T-helper 2 cell (primary cell): ENCODE measurements around the gene THBS1.

Experiments
- DNase-seq, 5 experiments: peaks; one replicate each; pipeline versions ENCODE4 v3.0.0 to v3.0.0-alpha.2; 2012 to 2022

Gene THBS1

DNA sequence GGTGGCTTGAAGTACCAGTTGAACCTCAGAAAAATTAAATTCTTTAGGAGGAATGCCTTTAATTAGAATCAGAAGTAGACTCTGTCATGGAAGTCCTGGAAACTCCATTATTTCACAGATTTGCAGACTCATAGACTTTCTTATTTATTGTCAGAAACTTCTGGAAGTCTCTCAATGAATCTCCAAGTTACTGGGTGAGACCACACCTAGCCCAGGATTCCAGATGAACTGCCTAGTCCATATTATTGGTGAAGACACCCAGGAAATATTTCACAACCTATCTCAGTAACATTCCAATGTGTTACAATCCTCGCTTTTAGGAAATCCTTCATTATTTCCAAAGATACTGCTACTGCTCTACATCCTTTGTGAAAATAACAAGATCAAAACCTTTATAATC lies 6.5 kb upstream of the THBS1 start:
- DNase-seq = no peak

DNA sequence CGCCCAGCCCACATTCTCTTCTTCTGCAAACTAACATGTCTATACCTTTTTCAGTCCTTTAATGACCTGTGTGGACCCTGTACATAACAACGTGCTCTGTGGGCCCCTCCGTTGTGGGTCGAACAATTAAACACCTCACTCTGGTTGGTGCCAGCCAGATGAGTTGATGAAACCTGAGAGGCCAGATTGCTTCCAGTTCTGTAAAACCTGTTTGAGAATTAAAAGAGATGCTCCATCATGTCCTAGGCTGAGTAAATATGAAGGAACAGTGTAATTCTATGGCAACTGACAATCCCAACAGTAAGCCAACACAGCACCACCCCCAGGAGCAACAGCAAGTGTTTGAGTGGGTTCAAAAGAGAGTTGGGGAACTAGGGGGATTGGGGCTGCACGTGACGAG lies 5.7 kb upstream of the THBS1 start:
- no peak for DNase-seq

GRCh38 chr15:39578851-39579486 lies 1.9 kb upstream of the THBS1 start:
- no peak for DNase-seq

GRCh38 chr15:39579487-39580116 lies 1.3 kb upstream of the THBS1 start:
- no peak for DNase-seq

GRCh38 chr15:39580117-39580484 lies 778 bp upstream of the THBS1 start:
- DNase-seq = peak; percentile 67 to 83 (median 75)

- no peak for DNase-seq
These were observed 438 bp downstream of the THBS1 start for GRCh38 chr15:39581242-39581792.

- DNase-seq = no peak
These were observed 960 bp downstream of the THBS1 start for GRCh38 chr15:39581793-39582285.

DNA sequence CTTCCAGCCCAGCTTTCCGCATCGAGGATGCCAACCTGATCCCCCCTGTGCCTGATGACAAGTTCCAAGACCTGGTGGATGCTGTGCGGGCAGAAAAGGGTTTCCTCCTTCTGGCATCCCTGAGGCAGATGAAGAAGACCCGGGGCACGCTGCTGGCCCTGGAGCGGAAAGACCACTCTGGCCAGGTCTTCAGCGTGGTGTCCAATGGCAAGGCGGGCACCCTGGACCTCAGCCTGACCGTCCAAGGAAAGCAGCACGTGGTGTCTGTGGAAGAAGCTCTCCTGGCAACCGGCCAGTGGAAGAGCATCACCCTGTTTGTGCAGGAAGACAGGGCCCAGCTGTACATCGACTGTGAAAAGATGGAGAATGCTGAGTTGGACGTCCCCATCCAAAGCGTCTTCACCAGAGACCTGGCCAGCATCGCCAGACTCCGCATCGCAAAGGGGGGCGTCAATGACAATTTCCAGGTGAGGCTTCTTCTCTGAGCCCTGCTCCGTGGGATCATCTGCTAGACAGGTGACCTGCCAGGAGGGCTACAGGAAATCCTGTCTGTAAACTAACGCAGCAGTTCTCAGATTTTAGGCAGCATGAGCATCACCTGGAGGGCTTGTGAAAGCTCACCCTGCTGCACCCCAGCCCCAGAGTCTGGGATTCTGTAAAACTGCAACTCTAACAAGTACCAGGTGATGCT lies 1.6 kb downstream of the THBS1 start:
- DNase-seq = peak in 1 of 5 experiments; percentile 11

DNA sequence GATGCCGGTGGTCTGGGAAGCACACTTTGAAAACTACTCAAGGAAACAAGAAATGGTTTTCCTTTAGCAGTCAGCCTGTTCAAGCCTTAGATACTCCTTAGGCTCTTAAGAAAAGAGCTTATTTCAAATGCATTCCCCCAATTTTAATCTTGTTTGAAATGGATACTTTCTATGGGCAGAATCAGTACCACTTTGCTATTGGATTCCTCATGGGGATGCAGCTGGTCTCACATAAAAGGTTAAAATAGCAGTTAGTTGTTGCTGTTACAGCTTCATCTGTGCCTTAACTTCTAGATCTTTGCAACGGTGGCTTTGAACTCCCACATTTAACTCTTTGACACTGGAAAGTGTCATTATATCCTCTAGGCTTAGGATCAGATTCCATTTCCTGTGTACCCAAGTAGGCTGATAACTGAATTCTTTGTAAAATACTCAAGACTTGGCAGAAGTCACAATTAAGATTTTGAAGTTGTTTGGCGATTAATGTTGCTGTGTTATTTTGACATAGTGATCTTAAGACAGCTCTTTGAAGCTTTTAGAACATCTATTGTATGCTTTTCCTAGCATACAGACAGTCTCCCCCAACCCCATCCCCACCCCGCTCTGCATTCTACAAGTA lies 2.2 kb downstream of the THBS1 start:
- no peak for DNase-seq

DNA sequence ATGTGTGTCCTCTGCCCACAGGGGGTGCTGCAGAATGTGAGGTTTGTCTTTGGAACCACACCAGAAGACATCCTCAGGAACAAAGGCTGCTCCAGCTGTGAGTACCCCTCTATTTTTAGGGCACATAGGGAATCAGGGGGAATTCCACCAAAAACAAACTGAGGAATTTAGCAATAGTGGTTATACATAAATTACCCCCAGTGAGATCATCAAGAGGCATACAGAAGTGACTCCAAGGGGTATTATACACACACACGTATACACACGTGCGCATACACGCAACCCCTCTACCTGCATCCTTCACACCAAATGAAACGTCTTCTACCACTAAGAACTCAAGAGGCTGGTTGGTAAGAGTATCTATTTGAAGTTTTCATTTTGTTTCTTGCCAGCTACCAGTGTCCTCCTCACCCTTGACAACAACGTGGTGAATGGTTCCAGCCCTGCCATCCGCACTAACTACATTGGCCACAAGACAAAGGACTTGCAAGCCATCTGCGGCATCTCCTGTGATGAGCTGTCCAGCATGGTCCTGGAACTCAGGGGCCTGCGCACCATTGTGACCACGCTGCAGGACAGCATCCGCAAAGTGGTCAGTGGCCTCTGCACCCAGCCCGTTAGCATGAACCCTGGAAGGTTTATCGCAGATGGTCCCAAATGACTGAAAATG lies 2.9 kb downstream of the THBS1 start:
- DNase-seq = peak in 1 of 5 experiments; percentile 34

DNA sequence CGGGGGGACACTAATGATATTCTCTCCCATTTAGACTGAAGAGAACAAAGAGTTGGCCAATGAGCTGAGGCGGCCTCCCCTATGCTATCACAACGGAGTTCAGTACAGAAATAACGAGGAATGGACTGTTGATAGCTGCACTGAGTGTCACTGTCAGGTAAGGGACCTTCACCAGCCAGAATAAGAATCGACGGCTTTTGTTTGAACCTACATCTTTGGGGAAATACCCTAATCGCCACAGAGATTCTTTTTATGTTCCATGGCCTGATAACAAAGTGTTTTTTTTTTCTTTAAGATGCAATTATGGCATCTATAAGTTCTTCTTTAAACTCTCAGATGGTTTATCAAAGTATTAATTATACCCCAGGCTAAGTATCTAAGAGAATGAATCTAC lies 3.4 kb downstream of the THBS1 start:
- DNase-seq = no peak

- DNase-seq = no peak
These were observed 3.9 kb downstream of the THBS1 start for GRCh38 chr15:39584662-39585388.

DNA sequence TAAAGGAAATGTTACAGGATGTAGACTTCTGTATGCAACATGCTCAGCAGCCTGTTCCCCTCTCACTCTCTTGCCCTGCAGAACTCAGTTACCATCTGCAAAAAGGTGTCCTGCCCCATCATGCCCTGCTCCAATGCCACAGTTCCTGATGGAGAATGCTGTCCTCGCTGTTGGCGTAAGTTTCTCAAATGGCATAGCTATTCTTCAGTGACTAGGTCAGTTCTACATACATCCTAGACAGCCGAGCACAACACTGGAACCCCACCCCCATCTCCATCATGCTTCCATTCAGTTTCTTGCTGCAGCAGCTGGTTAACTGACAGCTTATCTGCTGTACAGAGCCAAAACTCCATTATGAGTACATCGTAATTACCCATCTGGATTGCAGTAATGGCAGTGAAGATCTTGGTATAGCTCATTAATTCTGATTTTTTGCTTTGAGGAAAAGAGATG lies 4.5 kb downstream of the THBS1 start:
- peak in 1 of 5 experiments; percentile 25 for DNase-seq

DNA sequence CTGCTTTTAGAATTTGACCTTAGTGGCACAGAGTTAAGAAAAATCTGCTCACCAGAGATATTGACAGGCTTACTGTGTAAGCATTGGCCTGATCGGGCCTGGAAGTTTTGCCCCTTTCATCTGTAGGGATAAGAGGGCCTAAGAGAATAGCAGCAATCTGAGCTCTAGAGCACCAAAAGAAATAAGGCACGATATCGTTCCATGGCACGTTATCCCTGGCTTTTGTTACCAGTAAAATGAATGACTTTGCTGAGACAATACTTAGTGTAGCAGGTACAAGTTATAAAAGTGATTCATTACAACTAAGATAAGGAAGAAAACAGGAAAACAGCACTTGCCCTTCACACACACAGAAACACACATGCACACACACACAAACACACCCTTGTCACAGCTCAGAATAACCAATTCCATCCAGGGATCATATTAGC lies 5.0 kb downstream of the THBS1 start:
- no peak for DNase-seq

DNA sequence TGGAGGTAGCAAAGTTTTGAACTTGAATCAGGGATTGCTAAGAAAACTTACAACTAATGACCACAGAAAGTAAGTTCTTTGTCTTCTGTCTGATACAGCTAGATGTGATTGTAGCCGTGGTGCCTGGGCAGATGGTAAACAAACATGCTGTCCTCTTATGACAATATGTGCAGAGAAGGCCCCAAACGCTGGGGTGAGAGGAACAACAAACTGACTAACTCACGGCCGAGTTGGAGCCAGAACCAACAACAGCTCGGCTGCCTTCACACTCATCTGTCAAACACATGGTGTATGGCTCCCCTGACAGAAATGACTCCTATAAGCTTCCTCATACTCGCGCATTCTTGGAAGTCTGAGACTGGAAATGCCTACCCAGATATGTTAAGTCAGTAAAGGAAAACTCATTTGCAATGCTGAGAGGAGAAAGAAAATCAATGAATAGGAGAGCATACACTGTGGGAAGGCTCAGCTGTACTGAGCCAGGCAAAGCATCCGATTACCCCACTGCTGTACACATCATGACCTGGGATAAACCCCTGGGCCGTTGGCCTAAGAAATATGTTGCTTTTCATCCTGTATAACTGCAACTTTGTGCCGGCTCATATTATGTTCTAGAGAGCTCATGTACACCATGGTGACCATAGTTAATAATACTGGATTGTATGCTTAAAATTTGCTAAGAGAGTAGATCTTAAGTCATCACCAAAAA lies 5.7 kb downstream of the THBS1 start:
- no peak for DNase-seq

DNA sequence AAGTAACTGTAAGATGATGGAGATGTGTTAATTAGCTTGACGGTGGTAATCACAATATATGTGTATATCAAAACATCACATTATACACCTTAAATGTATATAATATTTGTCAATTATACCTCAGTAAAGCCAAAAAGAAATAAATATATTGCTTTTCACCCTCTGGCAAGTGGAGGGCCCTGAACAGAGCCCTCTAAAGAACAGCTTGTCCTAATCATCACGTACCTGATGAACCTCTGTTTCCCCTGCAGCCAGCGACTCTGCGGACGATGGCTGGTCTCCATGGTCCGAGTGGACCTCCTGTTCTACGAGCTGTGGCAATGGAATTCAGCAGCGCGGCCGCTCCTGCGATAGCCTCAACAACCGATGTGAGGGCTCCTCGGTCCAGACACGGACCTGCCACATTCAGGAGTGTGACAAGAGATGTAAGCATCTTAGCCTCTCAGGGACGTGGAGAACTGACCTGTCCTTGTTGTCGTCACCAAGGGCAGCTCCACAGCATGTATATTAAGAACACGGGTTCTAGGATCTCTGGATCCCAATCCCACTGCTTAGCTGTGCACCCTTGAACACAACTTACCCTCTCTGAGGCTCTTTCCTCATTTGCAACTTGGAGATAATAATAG lies 6.3 kb downstream of the THBS1 start:
- DNase-seq = no peak

- DNase-seq = no peak
These were observed 7.1 kb downstream of the THBS1 start for GRCh38 chr15:39587731-39588530.

- DNase-seq = no peak
These were observed 7.8 kb downstream of the THBS1 start for GRCh38 chr15:39588531-39589192.

DNA sequence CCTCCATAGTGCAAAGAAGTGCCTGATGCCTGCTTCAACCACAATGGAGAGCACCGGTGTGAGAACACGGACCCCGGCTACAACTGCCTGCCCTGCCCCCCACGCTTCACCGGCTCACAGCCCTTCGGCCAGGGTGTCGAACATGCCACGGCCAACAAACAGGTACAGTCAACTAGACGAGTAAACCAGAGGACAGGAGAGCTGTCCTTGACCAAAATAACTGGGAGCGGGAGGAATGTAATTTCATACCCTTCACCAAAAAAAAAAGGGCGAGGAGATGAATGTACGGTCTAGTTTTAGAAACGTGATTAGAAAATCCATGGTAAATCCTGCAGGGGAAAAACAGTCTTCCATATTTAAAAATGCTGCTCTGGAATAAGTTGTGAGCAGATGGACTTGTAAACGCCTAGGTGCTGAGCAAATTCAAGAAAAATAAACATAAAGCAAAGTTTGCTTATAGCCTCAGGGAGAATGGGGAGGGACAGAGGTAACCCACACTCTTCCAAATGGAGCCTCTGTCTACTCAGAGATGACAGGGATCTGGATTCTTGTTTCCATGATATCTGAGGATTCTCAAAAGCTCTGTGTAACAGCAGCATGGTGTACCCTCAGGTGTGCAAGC lies 8.4 kb downstream of the THBS1 start:
- no peak for DNase-seq
